Fibroblast of skin of right quadriceps (primary cell): ENCODE measurements around the gene NUP160.
"Not testable (repeated sequence)": the region's sequence is repeated elsewhere in the genome, so short reads cannot be mapped to it uniquely, and the experiment has no call there.

Source experiments
- DNase-seq: peaks from one replicate; pipeline ENCODE4 v3.0.0-alpha.2; 2013

Gene NUP160

GRCh38 chr11:47847892-47848699 is at the start of gene NUP160:
Gene NUP160 (minus strand): TSS chr11:47848350. CDS start chr11:47848318, 32 bp downstream.
- peak; percentile 52 for DNase-seq

DNA sequence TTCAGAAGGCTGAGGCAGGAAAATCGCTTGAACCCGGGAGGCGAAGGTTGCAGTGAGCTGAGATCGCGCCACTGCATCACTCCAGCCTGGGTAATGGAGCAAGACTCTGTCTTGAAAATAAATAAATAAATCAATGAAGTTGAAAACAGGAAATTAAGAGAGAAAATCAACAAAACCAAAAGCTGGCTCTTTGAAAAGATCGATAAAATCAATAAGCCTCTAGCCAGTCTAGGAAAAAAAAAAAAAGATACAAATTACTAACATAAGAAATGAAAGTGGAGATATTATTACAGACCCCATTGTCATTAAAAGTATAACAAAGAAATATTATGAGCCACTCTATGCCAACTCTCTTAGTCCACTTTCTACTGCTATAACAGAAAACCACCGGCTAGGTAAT is 48.0 kb upstream of the NUP160 start:
- no peak for DNase-seq

DNA sequence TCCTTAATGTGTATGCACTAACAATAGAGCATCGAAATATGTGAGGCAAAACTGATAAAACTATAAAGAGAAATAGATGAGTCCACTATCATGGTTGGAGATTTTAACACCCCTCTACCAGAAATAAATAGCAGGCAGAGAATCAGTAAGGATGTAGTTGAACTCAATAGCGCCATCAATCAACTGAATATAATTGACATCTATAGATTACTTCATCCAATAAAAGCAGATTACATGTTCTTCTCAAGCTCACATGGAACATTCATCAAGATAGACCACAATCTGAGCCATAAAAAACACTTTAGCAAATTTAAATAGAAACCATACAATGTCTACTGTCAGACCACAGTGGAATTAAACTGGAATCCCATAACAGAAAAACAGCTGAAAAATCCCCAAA is 46.9 kb upstream of the NUP160 start:
- no peak for DNase-seq

- not testable (repeated sequence) for DNase-seq
Measured at GRCh38 chr11:47892546-47893276, 44.6 kb upstream of the NUP160 start.

DNA sequence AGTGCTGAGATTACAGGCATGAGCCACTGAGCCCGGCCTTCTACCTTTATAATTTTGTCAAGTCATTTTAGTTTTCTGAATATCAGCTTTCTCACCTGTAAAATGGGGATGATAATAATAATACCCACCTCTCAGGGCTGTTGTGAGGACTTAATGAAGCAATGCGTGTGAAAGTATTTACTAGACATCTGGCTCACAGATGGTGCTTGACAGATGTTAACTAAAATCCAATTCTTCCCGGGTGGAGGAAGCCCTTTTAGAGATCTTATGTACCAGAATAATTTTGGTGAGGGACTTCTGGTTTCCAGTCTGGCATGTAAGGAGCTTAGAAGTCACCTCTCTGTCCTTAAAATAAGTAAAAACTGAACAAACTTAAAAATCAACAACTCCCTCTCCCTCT is 43.7 kb upstream of the NUP160 start:
- DNase-seq = no peak

DNA sequence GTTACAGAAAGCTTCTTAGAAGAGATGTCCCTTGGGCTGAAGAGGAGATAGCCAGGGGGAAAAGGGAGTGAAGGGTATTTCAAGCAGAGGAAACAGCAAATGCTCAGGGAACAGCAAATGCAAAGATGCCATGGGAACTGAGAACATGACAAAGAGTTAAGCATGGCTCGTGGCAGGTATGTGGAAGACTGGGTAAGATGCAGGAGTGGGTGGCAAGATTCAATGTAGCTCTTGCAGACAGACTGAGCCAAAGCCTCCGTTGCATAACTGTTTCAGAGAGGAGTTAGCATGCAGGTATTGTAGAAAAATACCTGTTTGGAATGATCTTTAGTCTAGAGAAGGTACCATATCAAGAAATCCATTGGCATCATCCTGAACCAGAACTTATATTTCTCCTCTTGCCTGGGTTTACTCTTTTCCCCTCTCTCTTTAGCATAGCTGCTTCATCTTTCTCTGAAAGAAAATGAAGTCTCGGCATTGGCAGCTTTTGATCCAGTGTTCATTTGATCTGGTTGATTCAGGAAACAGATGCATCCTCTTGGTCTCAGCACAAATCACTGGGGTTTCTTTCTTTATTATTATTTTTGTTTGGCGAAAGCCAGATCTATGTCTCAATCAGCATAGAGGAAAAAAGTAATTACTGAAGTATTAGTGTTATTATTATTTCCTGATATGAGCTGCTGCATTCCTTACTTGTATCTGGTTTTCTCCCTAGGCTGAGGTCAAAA is 41.7 kb upstream of the NUP160 start:
- no peak for DNase-seq

- no peak for DNase-seq
Measured at GRCh38 chr11:47887910-47888569, 39.9 kb upstream of the NUP160 start.

DNA sequence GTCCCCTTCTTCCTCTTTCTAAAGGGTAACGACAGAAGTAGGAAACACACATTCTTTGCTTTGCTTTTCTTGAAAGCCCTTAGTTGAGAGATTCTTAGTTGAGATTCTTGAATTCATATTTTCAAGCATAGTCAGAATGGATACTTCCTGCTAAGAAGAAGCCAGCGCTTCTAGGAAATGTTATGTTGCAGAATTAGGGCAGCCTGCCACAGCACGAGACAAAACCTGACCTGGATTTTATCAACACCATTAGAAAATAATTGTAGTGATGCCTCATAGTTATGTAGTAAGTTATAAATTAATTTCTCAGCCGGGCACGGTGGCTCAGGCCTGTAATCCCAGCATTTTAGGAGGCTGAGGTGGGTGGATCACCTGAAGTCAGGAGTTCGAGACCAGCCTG is 37.9 kb upstream of the NUP160 start:
- DNase-seq = peak; percentile 76

GRCh38 chr11:47882437-47882836 is 34.3 kb upstream of the NUP160 start:
- not testable (repeated sequence) for DNase-seq

GRCh38 chr11:47881145-47881544 is 33.0 kb upstream of the NUP160 start:
- no peak for DNase-seq

- no peak for DNase-seq
Measured at GRCh38 chr11:47879259-47880158, 31.4 kb upstream of the NUP160 start.

DNA sequence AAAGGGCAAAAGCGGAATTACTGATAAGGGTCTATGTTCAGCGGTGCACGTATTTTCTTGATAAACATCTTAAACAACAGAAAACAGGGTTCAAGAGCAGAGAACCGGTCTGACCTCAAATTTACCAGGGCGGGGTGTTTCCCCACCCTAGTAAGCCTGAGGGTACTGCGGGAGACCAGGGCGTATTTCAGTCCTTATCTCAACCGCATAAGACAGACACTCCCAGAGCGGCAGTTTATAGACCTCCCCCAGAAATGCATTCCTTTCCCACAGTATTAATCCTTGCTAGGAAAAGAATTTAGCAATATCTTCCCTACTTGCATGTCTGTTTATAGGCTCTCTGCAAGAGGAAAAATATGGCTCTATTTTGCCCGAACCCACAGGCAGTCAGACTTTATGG is 27.7 kb upstream of the NUP160 start:
- DNase-seq = not testable (repeated sequence)

GRCh38 chr11:47870404-47870803 is 22.3 kb upstream of the NUP160 start:
- no peak for DNase-seq

GRCh38 chr11:47869544-47870393 is 21.6 kb upstream of the NUP160 start:
- DNase-seq = no peak

- DNase-seq = no peak
Measured at GRCh38 chr11:47867823-47868222, 19.7 kb upstream of the NUP160 start.

GRCh38 chr11:47866892-47867291 is 18.7 kb upstream of the NUP160 start:
- DNase-seq = not testable (repeated sequence)

DNA sequence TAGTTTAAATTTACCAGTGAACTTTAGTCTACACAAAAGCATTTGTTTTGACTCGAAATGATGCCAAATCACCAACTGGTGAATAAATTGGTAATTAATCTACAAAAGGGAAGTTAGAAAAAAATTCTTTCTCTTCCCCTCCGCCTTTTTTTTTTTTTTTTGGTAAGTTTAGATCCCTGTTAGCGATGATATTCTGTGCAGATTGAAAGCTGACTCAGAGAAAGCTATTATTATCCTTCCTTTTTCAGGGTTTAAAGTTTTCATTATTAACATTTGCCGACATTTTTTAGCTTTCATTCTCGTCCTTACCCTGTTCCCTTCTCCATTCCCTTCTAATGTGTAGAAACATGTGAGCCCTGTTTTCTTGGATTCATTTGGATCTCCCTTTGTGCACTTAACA is 16.8 kb upstream of the NUP160 start:
- DNase-seq = no peak

DNA sequence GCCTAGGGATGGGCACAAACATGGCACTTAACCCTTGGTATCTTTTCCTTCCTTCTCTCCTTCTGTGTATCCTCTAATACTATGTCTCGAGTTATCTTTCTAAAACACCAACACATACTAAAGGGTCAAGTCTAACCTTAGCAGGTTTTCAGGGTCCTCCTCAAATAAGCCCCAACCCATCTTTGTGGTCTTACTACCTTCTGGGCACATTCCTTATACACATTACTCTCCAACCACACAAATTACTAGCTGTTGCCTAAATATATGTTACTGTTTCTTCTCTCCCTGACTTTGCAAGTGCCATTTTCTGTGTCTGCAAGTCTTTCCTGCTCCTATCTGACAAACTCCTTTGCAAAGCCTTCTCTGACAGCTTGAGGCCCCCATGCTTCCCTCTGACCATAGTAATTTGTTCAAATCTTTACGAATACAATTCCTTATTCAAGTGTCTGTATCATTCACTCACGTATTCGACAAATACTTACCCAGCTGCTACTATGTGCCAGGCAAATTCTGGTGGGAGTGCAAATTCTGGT is 15.8 kb upstream of the NUP160 start:
- no peak for DNase-seq

- DNase-seq = peak; percentile 91
Measured at GRCh38 chr11:47863189-47863897, 15.2 kb upstream of the NUP160 start.

GRCh38 chr11:47861728-47862127 is 13.6 kb upstream of the NUP160 start:
- peak; percentile 57 for DNase-seq
